HepG2 (cell line): ENCODE results near the gene IL24. TPM values are rescaled to one million over a fixed set of nuclear protein-coding genes. Genes with fewer than 3 reads are reported as not detected.

Experiments
- ATAC-seq: fragments of 200-7000 bp; cut with Tn5 transposase; 3 replicates; pipeline ENCODE4 v1.9.1; 2020; ENCODE audit warnings: mild to moderate bottlenecking, moderate library complexity
- BruUV-seq: library from RNA; stranded (reverse); fragments of 400-500 nt; replicated peaks from 2 replicates; lab custom pipeline; 2021; lab: Mats Ljungman, UMichigan
- CTCF ChIA-PET: fragments of 300-600 bp; formaldehyde crosslinking; extraction: SDS; loops from one replicate; lab custom pipeline; 2021; ENCODE audit warnings: low total read pairs, inconsistent platforms, low intra/inter-chr PET ratio; lab: Yijun Ruan, JAX
- POLR2A ChIA-PET: fragments of 350-600 bp; sonication (Branson Sonifier 250); formaldehyde crosslinking; loops from one replicate; lab custom pipeline; 2020; ENCODE audit warnings: antibody characterized with exemption, inconsistent platforms; lab: Yijun Ruan, JAX
- DNase-seq: peaks from one replicate; pipeline ENCODE4 v3.0.0-alpha.2; 2015; ENCODE audit warnings: low spot score
- FAIRE-seq: peaks from 3 replicates; lab custom pipeline; 2011; peaks lifted over from hg19 to GRCh38; lab: Jason Lieb, UNC
- H2AFZ ChIP-seq: one replicate; pipeline ENCODE4 v1.6.1; 2011; ENCODE audit warnings: low read length, inconsistent platforms
- H3K27ac ChIP-seq: fragments of 300-600 bp; 3 replicates; pipeline ENCODE4 v1.8.0; 2011; ENCODE audit warnings: mixed run types, mild to moderate bottlenecking, mixed read lengths, low read length, inconsistent platforms; ENCODE audit not compliant: insufficient read depth; ENCODE audit errors: extremely low read length
- H3K27me3 ChIP-seq, 2 experiments: fragments of 200-600 bp in 1 of 2; 2 replicates in 1 of 2; 3 replicates in 1 of 2; pipeline versions ENCODE4 v1.6.0 to v1.8.0; 2011; ENCODE audit warnings: low read length in 2 of 2, mild to moderate bottlenecking in 2 of 2, moderate library complexity in 2 of 2, inconsistent platforms in 1 of 2; ENCODE audit not compliant: insufficient read depth in 2 of 2, control insufficient read depth in 1 of 2
- H3K36me3 ChIP-seq, 2 experiments: fragments of 200-600 bp in 1 of 2; replicated peaks in 1 of 2; 2 replicates in 1 of 2; 3 replicates in 1 of 2; pipeline versions ENCODE4 v1.5.1 to v1.8.0; 2011; ENCODE audit warnings: low read length in 2 of 2, inconsistent platforms in 1 of 2; ENCODE audit not compliant: insufficient read depth in 2 of 2, control insufficient read depth in 1 of 2
- H3K4me1 ChIP-seq: 2 replicates; pipeline ENCODE4 v1.5.1; 2012; ENCODE audit warnings: low read length, inconsistent platforms; ENCODE audit not compliant: insufficient read depth
- H3K4me2 ChIP-seq: 2 replicates; pipeline ENCODE4 v1.6.0; 2011; ENCODE audit warnings: low read depth, low read length, inconsistent platforms
- H3K4me3 ChIP-seq, 3 experiments: fragments of 200-600 bp in 1 of 3; sonication (generic), shearing (Covaris generic) in 1 of 3; replicated peaks in 1 of 3; 2 replicates each; pipeline ENCODE4 v1.5.1; 2011 to 2016; ENCODE audit warnings: low read length in 3 of 3, inconsistent platforms in 2 of 3, low read depth in 2 of 3, mild to moderate bottlenecking in 2 of 3, control low read depth in 1 of 3, mixed read lengths in 1 of 3; ENCODE audit not compliant: insufficient read depth in 1 of 3
- H3K79me2 ChIP-seq: one replicate; pipeline ENCODE4 v1.6.1; 2011; ENCODE audit warnings: low read length, inconsistent platforms; ENCODE audit not compliant: insufficient read depth
- H3K9ac ChIP-seq: 2 replicates; pipeline ENCODE4 v1.6.0; 2011; ENCODE audit warnings: mild to moderate bottlenecking, low read depth, low read length, inconsistent platforms; ENCODE audit not compliant: insufficient read depth
- H3K9me3 ChIP-seq: 2 replicates; pipeline ENCODE4 v1.5.1; 2012; ENCODE audit warnings: mild to moderate bottlenecking, low read length
- H4K20me1 ChIP-seq: 2 replicates; pipeline ENCODE4 v1.6.0; 2011; ENCODE audit warnings: inconsistent platforms, mild to moderate bottlenecking, low read length, moderate library complexity; ENCODE audit not compliant: insufficient read depth
- CENPBD1 ChIP-seq: sonication (generic); formaldehyde crosslinking; IDR thresholded peaks from 2 replicates; pipeline ENCODE4 v1.8.0; 2022; ENCODE audit warnings: missing genetic modification reagents, low read depth, mild to moderate bottlenecking, borderline replicate concordance
- ELF1 ChIP-seq: sonication (generic); formaldehyde crosslinking; IDR thresholded peaks from 2 replicates; pipeline ENCODE4 v1.4.0; 2020; ENCODE audit warnings: missing genetic modification reagents
- FLYWCH1 ChIP-seq: sonication (generic); formaldehyde crosslinking; IDR thresholded peaks from 2 replicates; pipeline ENCODE4 v1.8.1; 2023; ENCODE audit warnings: mild to moderate bottlenecking, missing genetic modification reagents
- PATZ1 ChIP-seq: sonication (generic); formaldehyde crosslinking; IDR thresholded peaks from 2 replicates; pipeline ENCODE4 v1.4.0; 2020; ENCODE audit warnings: missing genetic modification reagents
- SP5 ChIP-seq: IDR thresholded peaks from 2 replicates; pipeline ENCODE4 v1.6.1; 2016; ENCODE audit warnings: low read depth, borderline replicate concordance
- U2AF2 ChIP-seq: fragments of 200-400 bp; formaldehyde crosslinking; IDR thresholded peaks from 2 replicates; pipeline ENCODE4 v1.6.1; 2017; ENCODE audit warnings: low read depth, mild to moderate bottlenecking, low read length
- WIZ ChIP-seq: sonication (generic); formaldehyde crosslinking; IDR thresholded peaks from 2 replicates; pipeline ENCODE4 v1.5.1; 2020; ENCODE audit warnings: mild to moderate bottlenecking, missing genetic modification reagents
- ZNF329 ChIP-seq: sonication (generic); formaldehyde crosslinking; IDR thresholded peaks from 2 replicates; pipeline ENCODE4 v1.9.0; 2021; ENCODE audit warnings: low read depth, mild to moderate bottlenecking, missing genetic modification reagents
- ZNF674 ChIP-seq: sonication (generic); formaldehyde crosslinking; IDR thresholded peaks from 2 replicates; pipeline ENCODE4 v1.5.0; 2020; ENCODE audit warnings: low read depth, mild to moderate bottlenecking, missing genetic modification reagents
- WGBS: methylation state at CpG from one replicate; pipeline ENCODE4 v1.1.6; 2017; ENCODE audit warnings: low lambda C conversion rate; 5-methylcytosine and 5-hydroxymethylcytosine counted together
- in situ Hi-C: cut with HindIII; loops from 2 replicates; pipeline ENCODE4 v1.10.0; 2017; ENCODE audit warnings: low pct_unique_long_range_greater_than_20kb; ENCODE audit not compliant: extremely low pct_ligation_motif_present
- intact Hi-C: fragments of 100-400 bp; cut with micrococcal nuclease; formaldehyde crosslinking; loops from one replicate; pipeline ENCODE4 v1.10.0; 2022; ENCODE audit not compliant: unreplicated experiment
- polyA plus RNA-seq, 8 experiments: library from polyadenylated mRNA; depleted of rRNA in 3 of 8; stranded (reverse) in 7 of 8; unstranded in 1 of 8; fragments of >200 nt; fragmentation: Illumina TruSeq in 4 of 8; extraction: Trizol in 4 of 8; gene quantifications; 2 replicates each; pipeline versions ENCODE4 v1.2.1 to v1.2.3, GENCODE V29; 2011 to 2016; ENCODE audit warnings: low read depth in 4 of 8, missing spikeins in 1 of 8, mixed read lengths in 1 of 8; ENCODE audit not compliant: insufficient read depth in 1 of 8
- total RNA-seq, 5 experiments: library from RNA; depleted of rRNA; stranded (reverse); fragments of >200 nt; fragmentation: Illumina TruSeq; extraction: Trizol; gene quantifications; 2 replicates each; pipeline ENCODE4 v1.2.3, GENCODE V29; 2016; ENCODE audit warnings: low read depth in 1 of 5

The IL24 gene
- total and polyA plus RNA-seq, 2 of the 13 experiments (the other 11 are each of a cell fraction or from before 2014, with no cell fraction given) = not detected

GRCh38 chr1:206893380-206893779 is 3.9 kb upstream of the IL24 start (continued):
- no peak for TF ChIP-seq SP5 (CRISPR knock-in tag)

- BruUV-seq = no TSS peak
- in situ Hi-C loops (no loop called here), intact Hi-C loops (no loop called here)
- no peak overlapping the region for H3K27ac ChIP-seq
- ATAC-seq (no peak), DNase-seq (no peak), FAIRE-seq (no peak)
- peaks cover 1 to 52% of the 10 kb centered on the region in 2 experiments; a peak in 3 of 5 replicates for H3K27me3 ChIP-seq
- H2AFZ ChIP-seq = no peak overlapping the region
- ChIA-PET CTCF (no interaction called here), POLR2A (no interaction called here)
- 6% methylated on average over 3 of the region's 3 CpGs for WGBS
- no peaks in the 10 kb centered on the region for H4K20me1 ChIP-seq
- H3K4me3 ChIP-seq = no peak overlapping the region
- TF ChIP-seq CENPBD1 = no peak
- no peak for TF ChIP-seq ZNF674 (CRISPR knock-in tag)
- no peak for TF ChIP-seq FLYWCH1 (CRISPR knock-in tag)
- TF ChIP-seq ZNF329 (CRISPR knock-in tag) = no peak
- no peak for TF ChIP-seq ELF1
- no peak for TF ChIP-seq WIZ
- no peak for TF ChIP-seq PATZ1 (CRISPR knock-in tag)
- TF ChIP-seq U2AF2 = no peak
- H3K9ac ChIP-seq = no peak overlapping the region
- H3K4me2 ChIP-seq = no peak overlapping the region
- H3K9me3 ChIP-seq = no peaks in the 10 kb centered on the region
- H3K4me1 ChIP-seq = no peaks in the 10 kb centered on the region
- H3K36me3 ChIP-seq = no peaks in the 10 kb centered on the region
- no peaks in the 10 kb centered on the region for H3K79me2 ChIP-seq
Measured at GRCh38 chr1:206895325-206895724, 1.9 kb upstream of the IL24 start.
